T-helper 22 cell (primary cell): ENCODE data around the gene LTBP1.
"Not testable (repeated sequence)": the region's sequence is repeated elsewhere in the genome, so short reads cannot be mapped to it uniquely, and the experiment has no call there.

Experiments
- DNase-seq: peaks from one replicate; pipeline ENCODE4 v3.0.0-alpha.2; 2020; ENCODE audit warnings: low read depth

LTBP1 gene

DNA sequence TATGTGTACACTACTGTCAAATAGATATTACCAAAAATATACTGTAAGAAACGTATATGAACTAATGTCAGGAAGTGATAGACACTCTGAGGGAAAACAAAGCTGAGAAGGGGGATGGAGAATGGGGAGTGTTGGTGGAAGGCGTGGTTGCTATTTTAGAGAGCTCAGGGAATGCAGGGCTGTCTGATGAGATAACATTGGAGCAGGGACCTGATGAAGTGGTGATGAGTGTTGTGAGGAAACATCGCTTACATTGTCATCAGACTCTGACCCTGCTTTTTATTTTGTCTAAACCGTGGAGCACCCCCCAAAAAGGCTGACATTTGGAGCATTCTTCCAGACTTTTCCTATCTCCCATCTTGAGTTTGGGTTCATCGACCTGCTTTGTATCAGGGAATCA, 194.7 kb downstream of the LTBP1 start:
- DNase-seq, result no peak

DNA sequence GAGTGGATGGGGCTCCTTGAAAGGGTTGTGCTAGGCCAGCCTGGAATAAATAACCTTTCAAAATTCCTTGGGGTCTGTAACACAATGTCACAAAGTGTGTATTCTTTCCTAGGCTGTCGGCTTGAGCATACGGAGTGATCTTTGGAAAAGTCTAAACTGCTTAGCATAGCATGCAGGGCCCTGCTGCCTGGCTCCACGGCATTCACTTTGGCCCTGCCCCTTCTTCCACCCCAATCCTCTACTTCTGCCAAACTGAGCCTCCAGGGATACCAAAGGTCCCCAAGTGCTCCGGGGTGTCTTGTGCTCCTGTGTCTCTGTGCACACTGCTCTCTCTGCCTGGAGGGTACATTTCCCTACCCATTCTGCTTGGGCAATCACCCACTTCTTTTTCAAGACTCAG, 196.1 kb downstream of the LTBP1 start:
- no peak for DNase-seq

DNA sequence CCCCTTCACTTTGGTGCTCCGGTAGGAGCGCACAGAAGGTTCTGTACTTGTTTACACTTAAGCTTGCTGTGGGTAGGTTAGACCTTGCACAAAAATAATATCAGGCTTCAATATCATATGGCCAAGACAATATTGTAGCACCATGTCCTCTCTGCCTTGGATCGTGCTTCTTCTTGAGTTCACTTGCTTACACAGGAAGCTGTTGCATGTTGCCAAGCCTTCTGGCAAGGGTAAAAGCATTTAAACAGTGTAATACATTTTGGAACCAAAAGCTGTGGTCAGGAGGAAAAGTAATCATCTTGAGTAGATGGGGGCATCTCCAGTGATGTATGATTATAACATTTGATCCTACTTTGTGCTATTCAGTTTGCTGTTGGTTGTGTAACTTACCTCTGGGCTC, 197.5 kb downstream of the LTBP1 start:
- no peak for DNase-seq

DNA sequence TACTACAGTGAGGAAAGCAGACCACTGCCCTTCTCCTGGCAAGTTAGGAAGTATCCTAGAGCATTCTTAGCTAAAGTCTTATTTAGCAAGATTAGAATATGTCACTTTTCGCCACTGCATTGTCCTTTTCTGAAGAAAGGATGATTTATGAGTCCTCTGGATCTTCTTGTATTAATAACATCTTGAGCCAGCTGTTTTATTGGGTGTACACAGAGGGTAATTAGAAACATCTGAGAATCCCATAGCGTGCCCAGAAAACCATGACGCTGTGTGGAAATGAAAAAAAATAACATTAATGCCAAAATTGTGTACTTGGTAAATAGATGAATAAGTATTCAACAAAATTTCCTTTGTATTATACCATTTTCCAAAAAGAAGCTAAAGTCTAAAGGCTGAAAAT, 198.7 kb downstream of the LTBP1 start:
- no peak for DNase-seq

DNA sequence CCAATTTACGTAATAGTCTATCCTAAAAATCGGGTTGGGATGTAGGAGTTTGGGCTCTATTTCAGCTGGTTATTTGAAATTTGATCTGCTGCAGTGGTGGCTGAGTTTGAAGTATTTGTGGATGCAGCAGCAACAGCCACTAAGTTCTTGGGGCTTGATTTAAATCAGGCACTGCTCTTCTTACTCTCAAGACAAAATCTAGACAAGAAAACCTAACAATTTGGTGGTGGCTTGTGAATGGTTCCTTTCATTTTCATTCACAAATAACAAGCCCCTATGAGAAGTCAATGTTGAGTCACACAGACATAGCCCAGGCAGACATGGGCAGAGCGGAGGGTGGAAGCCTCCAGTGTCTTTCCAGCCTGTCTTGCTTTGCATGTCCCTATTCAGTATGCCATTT, 199.3 kb downstream of the LTBP1 start:
- DNase-seq, result no peak

DNA sequence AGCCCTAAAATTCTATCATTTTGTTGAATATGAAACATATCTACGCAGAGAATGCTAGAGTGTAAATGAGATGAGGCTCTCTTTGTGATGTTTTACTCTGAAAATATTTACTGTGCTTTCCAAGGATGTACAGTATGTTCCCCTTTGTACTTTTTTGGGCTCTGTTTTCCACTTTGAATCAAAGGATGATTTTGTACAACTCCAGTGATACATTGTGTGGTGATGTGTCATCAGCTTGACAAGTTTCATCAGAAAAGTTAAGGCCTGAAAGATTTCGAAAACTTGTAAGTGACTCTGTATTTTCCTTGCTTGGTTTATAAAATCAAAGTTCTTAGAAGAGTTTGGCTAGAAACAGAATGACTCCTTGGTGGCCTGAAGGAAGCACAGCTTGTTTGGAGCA, 206.3 kb downstream of the LTBP1 start:
- DNase-seq, result no peak

DNA sequence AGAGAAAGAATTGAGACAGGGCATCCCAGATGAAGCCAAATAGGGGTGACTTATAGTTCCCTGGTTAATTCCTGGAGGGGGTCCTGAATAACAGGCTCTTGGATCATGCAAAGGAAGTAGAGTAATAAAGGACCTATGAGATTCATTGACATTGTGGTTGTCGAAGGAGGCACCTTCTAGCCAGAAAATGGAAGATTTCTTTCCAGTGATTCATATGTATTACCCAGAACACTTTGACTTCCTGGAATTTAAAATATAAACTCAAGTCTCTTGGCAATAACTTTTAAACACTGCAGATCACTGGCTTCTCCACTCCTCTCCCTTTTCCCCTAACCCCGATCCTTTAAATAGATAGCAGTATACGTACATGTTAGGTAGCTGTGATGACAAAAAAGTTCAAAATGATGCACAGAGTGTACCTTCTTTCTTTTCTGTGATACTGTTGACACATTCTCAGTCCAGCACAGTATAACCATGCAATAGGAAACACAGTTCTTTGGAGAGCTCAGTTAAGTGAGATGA, 211.8 kb downstream of the LTBP1 start:
- DNase-seq, result no peak

DNA sequence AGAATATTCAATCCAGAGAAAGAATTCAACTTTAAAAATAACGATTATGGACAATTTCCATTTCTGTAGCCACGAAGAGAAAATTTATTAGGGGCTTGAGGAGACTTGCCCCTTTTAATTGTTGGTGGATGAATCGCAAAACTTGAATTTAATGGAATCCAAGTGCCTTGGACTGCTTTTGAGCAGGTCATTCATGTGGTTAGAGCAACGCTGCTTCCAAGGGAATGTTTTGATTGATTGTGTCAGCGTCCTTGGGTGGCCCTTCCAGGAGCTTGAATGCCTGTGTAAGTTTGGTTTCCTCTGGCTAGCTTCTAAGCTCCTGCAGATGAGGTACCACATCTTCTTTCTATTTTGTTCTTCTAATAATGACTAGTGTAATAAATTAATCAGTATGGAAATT, 213.4 kb downstream of the LTBP1 start:
- DNase-seq, result no peak

DNA sequence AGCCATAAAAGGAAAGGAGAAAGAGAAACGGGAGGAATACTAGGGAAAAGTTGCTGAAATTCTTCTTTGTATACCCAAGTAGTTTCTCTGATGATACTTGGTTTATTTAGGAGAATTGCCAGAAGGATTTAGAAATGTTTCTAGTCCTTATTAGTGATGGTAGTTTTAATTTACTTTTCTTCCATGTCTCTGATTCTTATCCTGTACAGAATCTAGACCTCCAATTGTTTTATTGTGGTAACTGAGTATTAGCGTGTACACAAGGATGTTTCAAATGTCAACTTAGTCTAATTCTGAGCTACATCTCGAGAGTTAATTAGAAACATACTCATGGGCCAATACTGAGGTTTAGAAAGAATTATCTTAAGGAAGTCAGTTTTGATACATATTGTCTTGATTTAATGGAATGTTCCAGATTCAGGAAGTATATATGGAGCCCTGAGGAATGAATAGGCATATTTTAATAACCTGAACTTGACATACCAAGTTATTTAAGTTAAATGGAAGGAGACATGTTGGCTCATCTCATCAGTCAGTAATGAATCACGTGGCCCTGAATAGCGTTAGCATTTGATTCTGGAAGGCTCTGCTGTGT, 219.6 kb downstream of the LTBP1 start:
- no peak for DNase-seq

DNA sequence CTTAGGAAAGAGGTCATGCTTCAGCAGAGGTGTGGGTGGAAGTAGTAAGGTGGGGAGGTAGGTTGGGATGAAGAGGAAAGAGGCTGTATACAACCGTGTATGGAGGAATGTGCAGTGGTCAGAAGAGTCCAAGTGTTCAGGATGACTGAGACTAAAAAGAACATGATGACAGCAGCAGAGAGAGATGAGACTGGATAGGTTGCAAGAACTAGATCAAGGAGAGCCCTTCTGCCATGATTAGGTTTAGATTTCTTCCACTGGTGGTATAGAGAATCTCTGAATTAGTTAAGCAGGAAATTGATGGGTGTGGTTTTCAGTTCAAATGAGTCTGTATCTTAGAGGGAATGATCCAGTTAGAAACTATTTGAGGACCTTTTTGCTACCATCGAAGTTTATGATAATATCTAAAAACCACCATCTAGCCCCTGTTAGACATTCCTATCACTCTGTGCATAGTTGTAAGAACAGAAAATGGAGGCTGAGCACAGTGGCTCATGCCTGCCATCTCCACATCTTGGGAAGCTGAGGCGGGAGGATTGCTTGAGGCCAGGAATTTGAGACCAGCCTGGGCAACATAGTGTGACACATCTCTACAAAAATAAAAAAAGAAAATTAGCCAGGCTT, 221.0 kb downstream of the LTBP1 start:
- no peak for DNase-seq

DNA sequence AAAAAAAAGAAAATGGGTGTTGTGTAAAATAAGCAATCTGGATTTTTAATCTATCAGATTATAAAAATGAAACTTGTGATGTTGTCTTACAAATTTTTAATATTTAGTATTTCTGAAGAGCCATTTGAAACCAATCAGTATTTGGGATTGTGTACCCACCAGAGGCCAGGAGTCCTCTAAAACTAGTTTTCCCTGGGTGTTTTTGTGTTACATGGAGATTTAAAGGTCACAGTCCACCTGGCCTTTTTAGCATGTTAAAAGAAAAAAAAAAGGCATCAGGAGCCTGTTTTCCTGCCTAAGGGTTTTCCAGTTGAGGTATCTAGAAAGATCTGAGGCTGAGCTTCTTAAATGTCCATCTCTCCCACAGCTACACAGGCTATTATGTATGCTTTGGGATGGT, 221.7 kb downstream of the LTBP1 start:
- no peak for DNase-seq

DNA sequence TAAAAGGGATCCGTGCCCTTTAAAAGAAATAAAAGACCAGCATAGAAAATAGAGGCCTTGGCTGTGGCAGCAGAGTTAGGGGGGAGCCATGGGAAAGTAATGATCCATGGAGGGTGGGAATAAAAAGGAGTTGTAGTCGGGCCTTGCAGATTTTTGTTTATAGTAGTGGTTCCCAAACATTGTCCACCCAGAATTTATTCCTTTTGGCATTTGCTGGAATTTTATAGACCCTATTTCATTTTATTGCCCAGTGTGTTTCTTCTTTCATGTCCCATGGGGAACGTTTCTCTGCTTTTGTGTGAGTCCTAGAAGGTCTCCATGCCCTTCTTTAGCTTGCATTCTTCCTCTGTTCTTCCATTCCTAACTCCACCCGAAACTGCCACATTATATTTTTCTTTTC, 222.2 kb downstream of the LTBP1 start:
- DNase-seq, result no peak

DNA sequence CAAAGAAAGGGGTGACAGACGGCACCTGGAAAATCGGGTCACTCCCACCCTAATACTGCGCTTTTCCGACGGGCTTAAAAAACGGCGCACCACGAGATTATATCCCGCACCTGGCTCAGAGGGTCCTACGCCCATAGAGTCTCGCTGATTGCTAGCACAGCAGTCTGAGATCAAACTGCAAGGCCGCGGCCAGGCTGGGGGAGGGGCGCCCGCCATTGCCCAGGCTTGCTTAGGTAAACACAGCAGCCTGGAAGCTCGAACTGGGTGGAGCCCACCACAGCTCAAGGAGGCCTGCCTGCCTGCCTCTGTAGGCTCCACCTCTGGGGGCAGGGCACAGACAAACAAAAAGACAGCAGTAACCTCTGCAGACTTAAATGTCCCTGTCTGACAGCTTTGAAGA, 223.5 kb downstream of the LTBP1 start:
- DNase-seq, result not testable (repeated sequence)

DNA sequence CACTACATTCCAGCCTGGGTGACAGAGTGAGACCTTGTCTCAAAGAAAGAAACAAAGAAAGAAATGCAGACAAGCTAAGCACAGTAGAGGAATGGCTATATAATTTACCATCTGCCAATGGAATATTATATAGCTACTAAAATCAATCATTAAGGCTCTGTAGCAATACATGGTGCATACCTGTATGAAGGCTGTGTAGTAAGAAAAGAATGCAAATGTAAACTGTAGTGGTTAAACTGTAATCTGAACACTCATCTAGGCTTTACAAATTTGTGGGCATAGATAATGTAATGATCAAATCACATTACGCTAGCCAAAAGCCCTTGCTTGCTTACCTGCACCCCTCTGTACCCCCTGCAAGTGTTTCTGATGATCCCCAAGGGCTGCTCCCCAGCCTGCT, 230.9 kb downstream of the LTBP1 start:
- DNase-seq, result no peak

DNA sequence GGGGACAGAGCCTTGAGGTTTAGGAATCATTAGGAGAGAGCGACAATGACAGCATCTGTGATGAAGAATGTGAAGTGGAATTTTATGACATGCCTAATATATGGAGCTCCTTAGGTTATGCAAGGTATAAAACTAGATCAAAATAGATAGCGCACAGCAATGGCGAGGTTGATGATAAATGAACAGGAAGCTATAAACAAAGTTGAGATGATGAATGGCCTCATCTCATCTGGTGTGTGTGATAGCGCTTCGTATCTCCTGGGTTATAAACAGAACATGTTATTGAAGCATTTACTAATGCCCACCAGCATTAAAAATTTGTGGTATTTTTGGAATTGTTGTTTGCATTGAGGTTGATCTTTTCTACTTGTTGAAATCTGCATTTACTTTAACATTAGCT, 231.5 kb downstream of the LTBP1 start:
- DNase-seq, result no peak

DNA sequence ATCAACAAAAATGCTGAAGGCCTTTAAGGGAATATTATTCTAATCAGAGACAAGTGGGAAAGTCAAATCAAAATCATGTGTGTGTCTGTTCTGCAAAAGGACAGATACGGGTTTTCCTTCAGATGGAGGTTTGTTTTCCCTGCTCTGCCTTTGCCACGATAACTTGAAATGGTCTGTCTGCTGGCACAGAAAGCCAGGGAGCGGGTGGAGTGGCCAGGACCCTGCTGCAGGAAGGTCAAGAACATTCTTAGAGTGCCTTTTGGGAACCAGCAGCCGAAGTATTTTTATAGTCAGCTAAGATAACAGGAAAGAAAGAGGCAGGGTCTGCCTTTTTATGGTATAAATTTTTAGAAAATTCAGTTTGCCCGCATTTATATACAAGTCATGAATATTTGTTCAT, 234.2 kb downstream of the LTBP1 start:
- no peak for DNase-seq

DNA sequence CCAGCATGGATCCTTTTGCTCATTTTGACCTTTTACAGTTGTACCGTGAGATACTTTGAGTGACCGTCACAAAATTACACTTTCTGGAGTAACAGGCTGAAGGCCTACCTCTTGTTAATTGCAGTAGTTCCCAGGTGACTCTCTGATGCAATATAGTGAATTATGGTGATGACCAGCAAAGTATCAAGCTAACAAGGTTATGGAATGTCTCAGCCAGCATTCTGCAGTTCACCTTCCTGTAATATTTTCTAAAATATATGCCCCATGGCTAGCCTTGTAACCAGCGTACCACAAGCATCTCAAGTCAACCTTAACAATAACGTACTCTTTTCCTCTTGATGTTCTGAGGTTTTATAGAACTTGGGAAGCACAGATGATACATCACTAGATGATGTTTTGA, 234.7 kb downstream of the LTBP1 start:
- DNase-seq, result no peak

DNA sequence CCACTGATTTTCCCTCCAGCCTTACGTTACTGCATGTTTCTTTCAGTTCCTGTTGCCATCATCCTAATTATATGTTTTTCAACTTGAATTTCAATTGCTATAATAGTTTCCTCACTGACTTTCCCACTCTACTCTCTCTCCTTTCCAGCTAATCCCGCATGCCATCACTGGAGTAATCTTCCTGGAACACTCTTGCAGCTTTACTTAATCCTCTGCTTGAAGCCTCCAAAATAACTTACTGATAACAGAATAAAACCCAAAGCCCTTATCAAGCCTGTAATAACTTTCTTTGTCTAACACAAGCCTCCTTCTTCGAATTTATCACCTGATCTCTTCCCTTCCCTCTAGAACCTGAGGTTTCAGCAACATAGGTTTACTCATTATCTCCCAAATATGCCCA, 237.3 kb downstream of the LTBP1 start:
- no peak for DNase-seq

DNA sequence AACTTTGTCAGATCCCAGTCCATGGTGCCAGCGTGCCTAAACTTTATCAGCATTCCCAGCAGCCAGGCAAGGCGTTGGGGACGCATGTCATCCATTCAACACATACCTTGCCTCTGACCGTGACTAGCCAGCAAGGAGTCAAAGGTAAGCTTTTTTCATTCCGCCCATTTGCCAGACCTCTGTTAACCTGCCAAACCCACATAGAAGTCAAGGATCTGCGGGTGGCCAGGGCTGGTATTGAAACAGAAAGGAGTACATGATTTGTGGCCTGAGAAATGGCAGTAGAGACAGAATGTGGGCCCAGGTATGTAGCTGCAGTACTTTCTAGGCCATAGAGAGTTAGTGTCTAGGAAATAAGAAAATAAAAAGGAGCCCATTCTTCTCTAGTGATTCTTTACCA, 240.2 kb downstream of the LTBP1 start:
- DNase-seq, result no peak

DNA sequence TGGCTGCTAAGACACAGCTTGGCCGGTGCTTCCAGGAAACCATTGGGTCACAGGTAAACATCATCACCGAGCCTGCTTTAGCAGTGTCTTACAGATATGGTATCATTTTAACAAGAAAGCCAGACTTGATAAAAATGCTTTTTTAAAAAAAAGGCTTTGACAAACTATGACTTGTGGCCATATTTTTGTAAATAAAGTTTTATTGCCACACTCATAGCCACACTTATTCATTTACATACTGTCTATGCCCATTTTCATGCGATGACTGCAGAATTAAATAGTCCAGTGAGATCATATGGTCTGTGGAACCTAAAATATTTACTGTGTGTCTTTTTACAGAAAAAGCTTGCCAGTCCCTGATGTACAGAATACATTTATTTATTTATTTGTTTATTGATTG, 242.0 kb downstream of the LTBP1 start:
- no peak for DNase-seq

DNA sequence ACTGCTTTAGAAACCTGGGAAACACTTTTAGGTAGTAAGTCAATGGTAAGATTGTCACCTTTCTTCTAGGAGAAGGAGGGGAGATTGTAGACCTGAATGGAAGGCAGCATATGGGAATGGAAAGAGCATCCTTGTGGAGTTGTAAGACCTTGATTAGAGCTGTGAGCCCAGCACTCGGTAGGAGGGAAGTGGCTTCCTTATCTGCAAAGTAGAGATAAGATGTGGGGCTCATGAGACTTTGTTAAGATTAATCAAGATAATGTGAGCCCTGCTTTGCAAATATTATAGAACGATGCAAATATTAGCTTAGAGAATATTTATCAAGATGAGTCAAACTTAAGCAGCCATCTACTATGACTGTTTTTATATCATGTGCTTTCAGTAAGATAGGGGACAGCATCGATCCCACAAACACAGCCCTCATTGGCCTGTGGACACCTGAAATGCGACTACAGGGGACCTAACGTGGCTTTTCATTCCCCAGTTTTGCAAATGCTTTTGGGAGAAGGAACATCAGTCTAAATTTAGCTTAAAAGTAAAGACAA, 243.7 kb downstream of the LTBP1 start:
- no peak for DNase-seq

DNA sequence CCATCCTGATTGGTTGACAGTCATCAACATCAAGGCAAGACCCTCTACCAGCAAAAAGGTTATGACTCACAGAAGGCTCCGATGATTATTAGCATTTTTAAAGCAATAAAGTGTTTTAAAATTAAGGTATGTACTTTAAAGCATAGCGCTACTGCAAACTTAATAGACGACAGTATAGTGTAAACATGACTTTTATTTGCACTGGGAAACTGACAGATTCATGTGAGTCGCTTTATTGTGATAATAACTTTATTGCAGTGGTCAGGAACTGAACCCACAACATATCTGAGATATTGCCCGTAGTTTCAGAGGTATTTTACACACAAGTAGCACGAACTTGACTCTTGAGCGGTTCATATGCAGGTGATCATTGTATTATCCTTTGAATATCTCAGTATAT, 249.1 kb downstream of the LTBP1 start:
- DNase-seq, result no peak

DNA sequence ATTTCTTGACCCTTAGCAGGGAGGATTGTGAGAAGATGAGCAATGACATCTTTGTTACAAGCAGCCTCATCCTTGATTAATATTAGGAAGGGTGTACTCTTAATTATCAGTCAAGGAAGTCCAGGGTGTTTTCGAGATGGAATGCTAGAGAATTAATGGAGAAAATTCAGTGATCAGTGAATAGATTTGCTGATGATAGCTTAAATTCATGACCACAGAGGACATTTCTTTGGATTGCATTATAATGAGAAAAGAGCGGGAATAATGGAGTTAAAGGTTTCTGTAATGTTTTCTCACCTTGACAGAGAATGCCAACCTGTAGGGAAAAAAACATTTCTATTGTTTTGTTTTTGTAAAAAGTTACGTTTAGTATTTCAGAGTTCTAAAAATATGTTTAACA, 249.9 kb downstream of the LTBP1 start:
- DNase-seq, result no peak
